HPDE6-E6E7 (cell line): ENCODE data around the gene HNRNPUL2.
"Not testable (repeated sequence)": the region's sequence is repeated elsewhere in the genome, so short reads cannot be mapped to it uniquely, and the experiment has no call there.

ENCODE experiments used
- DNase-seq: peaks from one replicate; pipeline ENCODE4 v3.0.0; 2011; ENCODE audit warnings: missing footprints; ENCODE audit errors: extremely low spot score

HNRNPUL2 gene

GRCh38 chr11:62703921-62704320 is 23.3 kb downstream of the HNRNPUL2 start:
- not testable (repeated sequence) for DNase-seq

- DNase-seq, result no peak
These were observed 25.0 kb downstream of the HNRNPUL2 start for GRCh38 chr11:62702246-62702645.

- peak; percentile 67 for DNase-seq
These were observed 32.6 kb downstream of the HNRNPUL2 start for GRCh38 chr11:62694455-62695167.

GRCh38 chr11:62693624-62694023 is 33.6 kb downstream of the HNRNPUL2 start:
- not testable (repeated sequence) for DNase-seq

GRCh38 chr11:62689421-62690183 is 37.7 kb downstream of the HNRNPUL2 start, which contains the start of gene LRRN4CL:
Gene LRRN4CL, minus strand, starts transcription at chr11:62689530. Its CDS starts 1,022 bp downstream, at chr11:62688508.
- no peak for DNase-seq

GRCh38 chr11:62688491-62688890 is 38.8 kb downstream of the HNRNPUL2 start:
- no peak for DNase-seq

- no peak for DNase-seq
These were observed 39.5 kb downstream of the HNRNPUL2 start for GRCh38 chr11:62687508-62688396.

GRCh38 chr11:62682518-62682917 is 44.7 kb downstream of the HNRNPUL2 start:
- DNase-seq, result no peak

GRCh38 chr11:62680825-62681240 is 46.4 kb downstream of the HNRNPUL2 start:
- DNase-seq, result peak; percentile 67

- DNase-seq, result peak; percentile 82
These were observed 48.2 kb downstream of the HNRNPUL2 start, which contains the start of gene UBXN1 for GRCh38 chr11:62678770-62679696. Gene UBXN1, minus strand, starts transcription at chr11:62679073. Its CDS starts 150 bp downstream, at chr11:62678923.

- DNase-seq, result no peak
These were observed 48.9 kb downstream of the HNRNPUL2 start for GRCh38 chr11:62678433-62678769.

GRCh38 chr11:62677714-62678113 is 49.5 kb downstream of the HNRNPUL2 start:
- DNase-seq, result no peak

GRCh38 chr11:62677156-62677555 is 50.1 kb downstream of the HNRNPUL2 start:
- DNase-seq, result no peak

GRCh38 chr11:62676698-62677097 is 50.6 kb downstream of the HNRNPUL2 start:
- no peak for DNase-seq

GRCh38 chr11:62675415-62675814 is 51.8 kb downstream of the HNRNPUL2 start:
- DNase-seq, result not testable (repeated sequence)

- DNase-seq, result no peak
These were observed 54.1 kb downstream of the HNRNPUL2 start for GRCh38 chr11:62673196-62673525.

- peak; percentile 71 for DNase-seq
These were observed 55.5 kb downstream of the HNRNPUL2 start, which contains the start of the genes LBHD1 and UQCC3 for GRCh38 chr11:62671608-62672389. Gene LBHD1, minus strand, starts transcription at chr11:62672267. Its CDS starts 2,236 bp downstream, at chr11:62670031. Gene UQCC3, plus strand, starts transcription at chr11:62671673. Its CDS starts 73 bp downstream, at chr11:62671746.

- DNase-seq, result no peak
These were observed 56.0 kb downstream of the HNRNPUL2 start for GRCh38 chr11:62671236-62671607.

- DNase-seq, result no peak
These were observed 57.7 kb downstream of the HNRNPUL2 start for GRCh38 chr11:62669420-62670161.
